ENCODE results near the gene TTC27.
"Not testable (repeated sequence)": the region's sequence is repeated elsewhere in the genome, so short reads cannot be mapped to it uniquely, and the experiment has no call there.

TTC27 gene

GRCh38 chr2:32723467-32724079 lies 95.7 kb downstream of the TTC27 start:
- Histone ChIP-seq H3K4me2 (ENCODE audit: insufficient read depth, low read length) (no peak overlapping the region), H3K27ac (ENCODE audit: low read length) (no peak overlapping the region), H3K9me3 (ENCODE audit: insufficient read depth, low read length, severe bottlenecking) (no peaks in the 10 kb centered on the region), H3K4me3 (ENCODE audit: low read depth in 1 of 2, low read length in 2 of 2) (no peak overlapping the region), H2AFZ (ENCODE audit: low read depth, low read length) (no peak overlapping the region), H4K20me1 (ENCODE audit: insufficient read depth, low read length) (no peaks in the 10 kb centered on the region), H3K27me3 (ENCODE audit: insufficient read depth, low read length, poor library complexity) (no peaks in the 10 kb centered on the region), H3K79me2 (ENCODE audit: insufficient read depth, low read length) (no peaks in the 10 kb centered on the region), H3K4me1 (ENCODE audit: insufficient read depth, low read length) (no peaks in the 10 kb centered on the region), H3K9ac (ENCODE audit: low read depth, low read length) (no peak overlapping the region), H3K36me3 (ENCODE audit: insufficient read depth, low read length) (peaks cover 19% of the 10 kb centered on the region; the same call in 1 of the 2 replicates)
- no peak for ATAC-seq (ENCODE audit: insufficient read depth, low read depth)
- no peak for TF ChIP-seq EZH2 (IDR thresholded peaks at IDR 0.05; ENCODE audit: borderline replicate concordance, low read depth, low read length, severe bottlenecking)
- TF ChIP-seq, protein P1, sequence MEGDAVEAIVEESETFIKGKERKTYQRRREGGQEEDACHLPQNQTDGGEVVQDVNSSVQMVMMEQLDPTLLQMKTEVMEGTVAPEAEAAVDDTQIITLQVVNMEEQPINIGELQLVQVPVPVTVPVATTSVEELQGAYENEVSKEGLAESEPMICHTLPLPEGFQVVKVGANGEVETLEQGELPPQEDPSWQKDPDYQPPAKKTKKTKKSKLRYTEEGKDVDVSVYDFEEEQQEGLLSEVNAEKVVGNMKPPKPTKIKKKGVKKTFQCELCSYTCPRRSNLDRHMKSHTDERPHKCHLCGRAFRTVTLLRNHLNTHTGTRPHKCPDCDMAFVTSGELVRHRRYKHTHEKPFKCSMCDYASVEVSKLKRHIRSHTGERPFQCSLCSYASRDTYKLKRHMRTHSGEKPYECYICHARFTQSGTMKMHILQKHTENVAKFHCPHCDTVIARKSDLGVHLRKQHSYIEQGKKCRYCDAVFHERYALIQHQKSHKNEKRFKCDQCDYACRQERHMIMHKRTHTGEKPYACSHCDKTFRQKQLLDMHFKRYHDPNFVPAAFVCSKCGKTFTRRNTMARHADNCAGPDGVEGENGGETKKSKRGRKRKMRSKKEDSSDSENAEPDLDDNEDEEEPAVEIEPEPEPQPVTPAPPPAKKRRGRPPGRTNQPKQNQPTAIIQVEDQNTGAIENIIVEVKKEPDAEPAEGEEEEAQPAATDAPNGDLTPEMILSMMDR (IDR thresholded peaks at IDR 0.05; ENCODE audit: borderline replicate concordance, extremely low read depth, low read length, poor library complexity, severe bottlenecking), result no peak
- DNase-seq, result no peak

DNA sequence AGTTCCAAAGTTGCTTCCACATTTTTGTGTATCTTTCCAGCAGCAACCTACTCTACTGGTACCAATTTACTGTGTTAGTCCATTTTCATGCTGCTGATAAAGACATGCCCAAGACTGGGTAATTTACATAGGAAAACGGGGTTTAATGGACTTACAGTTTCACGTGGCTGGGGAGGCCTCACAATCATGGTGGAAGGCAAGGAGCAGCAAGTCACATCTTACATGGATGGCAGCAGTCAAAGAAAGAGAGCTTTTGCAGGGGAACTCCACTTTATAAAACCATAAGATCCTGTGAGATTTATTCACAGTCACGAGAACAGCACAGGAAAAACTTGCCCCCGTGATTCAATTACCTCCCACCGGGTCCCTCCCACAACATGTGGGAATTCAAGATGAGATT lies 98.8 kb downstream of the TTC27 start:
- not testable (repeated sequence) for H3K9ac ChIP-seq (ENCODE audit: low read depth, low read length); H3K9me3 ChIP-seq (ENCODE audit: insufficient read depth, low read length, severe bottlenecking); H4K20me1 ChIP-seq (ENCODE audit: insufficient read depth, low read length); H3K79me2 ChIP-seq (ENCODE audit: insufficient read depth, low read length); ATAC-seq (ENCODE audit: insufficient read depth, low read depth); H2AFZ ChIP-seq (ENCODE audit: low read depth, low read length); H3K4me3 ChIP-seq (ENCODE audit: low read depth in 1 of 2, low read length in 2 of 2); H3K27me3 ChIP-seq (ENCODE audit: insufficient read depth, low read length, poor library complexity); H3K27ac ChIP-seq (ENCODE audit: low read length); DNase-seq; H3K4me1 ChIP-seq (ENCODE audit: insufficient read depth, low read length); H3K4me2 ChIP-seq (ENCODE audit: insufficient read depth, low read length)
- H3K36me3 ChIP-seq (ENCODE audit: insufficient read depth, low read length), result peaks cover 13% of the 10 kb centered on the region; the same call in 1 of the 2 replicates

DNA sequence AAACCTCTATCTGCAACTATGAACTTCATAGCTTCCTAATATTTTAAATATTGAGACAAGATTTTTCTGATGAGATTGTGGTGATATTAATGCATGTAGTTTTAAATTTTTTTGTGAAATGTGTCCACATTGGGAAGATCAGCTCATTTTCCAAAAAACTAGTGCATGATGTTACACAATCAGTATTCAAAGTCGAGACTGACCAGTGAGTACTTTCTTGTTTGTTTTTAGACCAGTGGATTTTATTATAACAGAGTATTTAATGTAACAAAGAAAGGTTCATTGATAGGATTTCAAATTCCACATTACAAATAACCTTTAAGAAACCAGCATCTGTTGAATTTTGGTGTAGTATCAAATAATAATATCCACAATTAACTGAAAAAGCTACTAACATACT lies 99.3 kb downstream of the TTC27 start:
- Histone ChIP-seq H3K4me3 (ENCODE audit: low read depth in 1 of 2, low read length in 2 of 2) (no peak overlapping the region), H3K79me2 (ENCODE audit: insufficient read depth, low read length) (no peaks in the 10 kb centered on the region), H3K27me3 (ENCODE audit: insufficient read depth, low read length, poor library complexity) (no peaks in the 10 kb centered on the region), H3K9me3 (ENCODE audit: insufficient read depth, low read length, severe bottlenecking) (no peaks in the 10 kb centered on the region), H3K9ac (ENCODE audit: low read depth, low read length) (no peak overlapping the region), H4K20me1 (ENCODE audit: insufficient read depth, low read length) (no peaks in the 10 kb centered on the region), H3K4me2 (ENCODE audit: insufficient read depth, low read length) (no peak overlapping the region), H3K4me1 (ENCODE audit: insufficient read depth, low read length) (no peaks in the 10 kb centered on the region), H2AFZ (ENCODE audit: low read depth, low read length) (no peak overlapping the region), H3K27ac (ENCODE audit: low read length) (no peak overlapping the region), H3K36me3 (ENCODE audit: insufficient read depth, low read length) (peaks cover 8% of the 10 kb centered on the region; the same call in 1 of the 2 replicates)
- TF ChIP-seq EZH2 (IDR thresholded peaks at IDR 0.05; ENCODE audit: borderline replicate concordance, low read depth, low read length, severe bottlenecking), result no peak
- TF ChIP-seq, protein P1 (IDR thresholded peaks at IDR 0.05; ENCODE audit: borderline replicate concordance, extremely low read depth, low read length, poor library complexity, severe bottlenecking), result no peak
- DNase-seq, result no peak
- no peak for ATAC-seq (ENCODE audit: insufficient read depth, low read depth)

GRCh38 chr2:32730958-32731357 lies 103.1 kb downstream of the TTC27 start:
- H3K36me3 ChIP-seq (ENCODE audit: insufficient read depth, low read length); H4K20me1 ChIP-seq (ENCODE audit: insufficient read depth, low read length); ATAC-seq (ENCODE audit: insufficient read depth, low read depth): not testable (repeated sequence)

More at GRCh38 chr2:32730958-32731357, 103.1 kb downstream of the TTC27 start:
- not testable (repeated sequence) for H3K4me1 ChIP-seq (ENCODE audit: insufficient read depth, low read length); H3K4me2 ChIP-seq (ENCODE audit: insufficient read depth, low read length); H3K4me3 ChIP-seq (ENCODE audit: low read depth in 1 of 2, low read length in 2 of 2); H3K27ac ChIP-seq (ENCODE audit: low read length); DNase-seq; H2AFZ ChIP-seq (ENCODE audit: low read depth, low read length); H3K79me2 ChIP-seq (ENCODE audit: insufficient read depth, low read length); H3K9ac ChIP-seq (ENCODE audit: low read depth, low read length); H3K27me3 ChIP-seq (ENCODE audit: insufficient read depth, low read length, poor library complexity); H3K9me3 ChIP-seq (ENCODE audit: insufficient read depth, low read length, severe bottlenecking)

Data from DND-41 (cell line).